ENCODE data around the gene MRTFA.

MRTFA gene

DNA sequence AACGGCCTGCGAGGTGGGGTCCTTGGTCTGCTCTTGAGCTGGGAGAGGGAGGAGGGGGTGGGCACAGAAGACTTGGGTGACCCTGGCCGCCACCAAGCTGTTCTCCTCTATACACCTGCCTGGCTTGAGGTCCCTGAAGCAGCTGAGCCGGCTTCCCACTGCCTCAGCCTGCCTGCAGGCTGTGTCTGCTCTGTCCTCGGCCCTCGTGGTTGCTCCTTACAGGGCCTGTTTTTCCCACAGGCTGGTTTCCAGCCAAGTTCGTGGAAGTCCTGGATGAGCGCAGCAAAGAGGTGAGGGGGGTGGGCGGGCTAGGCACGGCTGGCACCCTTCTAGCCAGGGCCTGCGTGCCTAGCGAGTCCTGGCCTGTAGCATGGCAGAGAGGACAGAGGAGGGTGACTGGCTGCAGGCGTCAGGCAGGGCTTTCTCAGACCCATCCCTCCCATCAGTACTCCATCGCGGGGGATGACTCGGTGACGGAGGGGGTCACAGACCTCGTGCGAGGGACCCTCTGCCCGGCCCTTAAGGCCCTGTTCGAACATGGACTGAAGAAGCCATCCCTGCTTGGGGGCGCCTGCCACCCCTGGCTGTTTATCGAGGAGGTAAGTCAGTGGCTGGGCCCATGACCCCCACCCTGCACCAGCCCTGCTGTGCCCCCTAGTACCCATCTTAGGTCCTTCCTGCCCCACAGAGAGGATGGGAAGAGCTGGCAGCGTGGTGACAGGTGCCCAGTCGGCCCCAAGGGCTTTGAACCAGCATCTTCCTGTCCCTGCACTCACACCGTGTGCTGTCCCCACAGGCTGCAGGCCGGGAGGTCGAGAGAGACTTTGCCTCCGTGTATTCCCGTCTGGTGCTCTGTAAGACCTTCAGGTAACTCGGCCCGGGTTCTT is 228.4 kb downstream of the MRTFA start:
- DNase-seq, result no peak

GRCh38 chr22:40407021-40407761 is 229.3 kb downstream of the MRTFA start:
- DNase-seq, result no peak

DNA sequence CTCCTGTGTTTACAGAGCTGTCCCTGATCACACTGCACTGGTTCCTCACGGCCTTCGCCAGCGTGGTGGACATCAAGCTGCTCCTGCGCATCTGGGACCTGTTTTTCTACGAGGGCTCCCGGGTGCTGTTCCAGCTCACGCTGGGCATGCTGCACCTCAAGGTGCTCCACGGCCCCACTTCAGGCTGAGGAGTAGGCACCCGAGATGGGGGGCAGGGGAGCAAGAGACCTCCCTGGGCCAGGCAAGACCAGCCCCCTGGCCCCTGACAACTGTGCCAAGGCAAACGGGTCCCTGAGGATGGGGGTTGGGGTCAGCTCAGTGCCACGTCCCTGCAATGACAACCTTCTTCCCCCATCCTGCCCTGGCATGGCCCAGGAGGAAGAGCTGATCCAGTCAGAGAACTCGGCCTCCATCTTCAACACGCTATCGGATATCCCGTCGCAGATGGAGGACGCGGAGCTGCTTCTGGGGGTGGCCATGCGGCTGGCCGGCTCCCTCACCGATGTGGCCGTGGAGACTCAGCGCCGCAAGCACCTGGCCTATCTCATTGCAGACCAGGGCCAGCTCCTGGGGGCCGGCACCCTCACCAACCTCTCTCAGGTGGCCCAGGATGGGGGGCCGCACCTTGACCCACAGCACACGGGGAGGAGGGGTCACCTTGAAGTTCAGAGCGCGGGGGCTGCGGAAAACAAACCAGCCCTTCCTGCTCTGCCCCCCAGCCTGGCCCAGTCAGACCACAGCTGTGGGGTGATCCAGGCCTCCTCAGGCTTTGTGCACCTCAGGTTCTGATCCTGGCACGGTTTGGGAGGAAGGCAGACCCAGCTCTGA is 230.2 kb downstream of the MRTFA start:
- DNase-seq, result no peak

GRCh38 chr22:40405178-40406062 is 231.1 kb downstream of the MRTFA start:
- no peak for DNase-seq

DNA sequence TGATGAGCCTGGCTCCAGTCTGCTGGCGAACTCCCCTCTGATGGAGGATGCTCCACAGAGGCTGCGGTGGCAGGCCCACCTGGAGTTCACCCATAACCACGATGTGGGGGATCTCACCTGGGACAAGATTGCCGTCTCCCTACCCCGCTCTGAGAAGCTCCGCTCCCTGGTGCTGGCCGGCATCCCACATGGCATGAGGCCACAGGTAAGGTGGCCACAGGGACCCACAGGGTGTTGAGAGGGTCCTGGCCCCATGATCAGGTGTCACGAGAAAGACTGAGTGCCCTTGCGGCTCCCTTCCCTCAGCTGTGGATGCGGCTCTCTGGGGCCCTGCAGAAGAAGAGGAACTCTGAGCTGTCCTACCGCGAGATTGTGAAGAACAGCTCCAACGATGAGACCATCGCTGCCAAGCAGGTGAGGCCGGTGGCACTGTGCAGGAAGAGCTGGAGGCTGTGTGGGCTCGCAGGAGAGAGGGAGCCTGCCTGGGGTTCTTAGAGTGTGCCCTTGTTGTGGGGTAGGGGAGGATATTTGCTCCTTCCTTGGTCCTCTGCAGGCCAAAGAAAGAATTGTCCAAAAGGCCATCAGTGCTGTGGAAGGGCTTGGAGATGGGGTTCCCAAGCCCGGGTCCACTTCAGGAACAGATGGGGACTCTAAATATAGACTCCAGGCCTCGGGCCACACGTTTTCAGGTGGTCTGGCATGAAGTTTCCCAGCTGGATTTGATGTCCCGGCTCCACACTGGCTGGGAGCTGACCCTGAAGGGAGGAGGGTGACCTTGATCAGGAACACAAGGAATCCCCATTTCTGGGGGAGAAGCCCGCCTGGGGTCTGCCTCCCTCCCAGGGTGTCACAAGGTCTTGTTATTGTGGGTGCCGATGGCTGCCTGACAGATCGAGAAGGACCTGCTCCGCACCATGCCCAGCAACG is 232.0 kb downstream of the MRTFA start:
- no peak for DNase-seq

DNA sequence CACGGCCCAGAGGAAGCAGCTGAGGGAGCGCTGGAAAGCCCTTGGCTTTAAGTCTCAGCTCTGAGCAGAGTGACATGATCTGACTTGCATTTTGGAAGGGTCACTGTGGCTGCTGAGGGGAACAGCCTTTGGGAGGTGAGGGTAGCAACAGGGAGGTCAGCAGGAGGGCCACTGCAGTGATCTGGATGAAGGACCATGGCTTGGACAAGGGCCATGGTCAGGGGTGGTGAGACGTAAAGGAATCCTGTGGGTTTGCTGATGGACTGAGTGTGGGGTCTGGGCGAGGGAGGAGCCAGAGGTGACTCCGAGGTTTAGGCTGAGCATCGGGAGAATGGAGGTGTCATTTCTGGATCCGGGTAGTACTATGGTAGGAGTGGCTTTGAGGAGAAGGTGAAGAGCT is 232.9 kb downstream of the MRTFA start:
- no peak for DNase-seq

DNA sequence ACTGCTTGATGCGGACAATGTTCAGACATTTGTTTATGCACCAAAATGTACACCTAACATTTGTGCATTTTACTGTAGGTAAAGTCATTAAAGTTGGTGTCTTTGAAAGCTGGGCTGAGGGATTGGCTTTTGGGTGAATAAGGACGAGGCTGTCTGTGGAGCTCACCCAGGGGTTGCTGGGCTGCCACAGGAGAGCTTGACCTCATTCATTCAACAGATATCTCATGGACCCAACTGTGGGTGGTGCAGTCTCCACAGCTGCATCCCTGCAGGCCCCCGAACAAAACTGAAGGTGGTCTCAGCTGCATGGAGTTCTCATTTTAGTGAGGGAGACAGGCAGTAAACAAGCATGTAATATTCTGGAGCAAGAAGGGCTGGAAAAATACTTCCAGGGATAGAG is 233.4 kb downstream of the MRTFA start:
- no peak for DNase-seq

- peak; percentile 17 for DNase-seq
These were observed 234.5 kb downstream of the MRTFA start for GRCh38 chr22:40401981-40402406.

DNA sequence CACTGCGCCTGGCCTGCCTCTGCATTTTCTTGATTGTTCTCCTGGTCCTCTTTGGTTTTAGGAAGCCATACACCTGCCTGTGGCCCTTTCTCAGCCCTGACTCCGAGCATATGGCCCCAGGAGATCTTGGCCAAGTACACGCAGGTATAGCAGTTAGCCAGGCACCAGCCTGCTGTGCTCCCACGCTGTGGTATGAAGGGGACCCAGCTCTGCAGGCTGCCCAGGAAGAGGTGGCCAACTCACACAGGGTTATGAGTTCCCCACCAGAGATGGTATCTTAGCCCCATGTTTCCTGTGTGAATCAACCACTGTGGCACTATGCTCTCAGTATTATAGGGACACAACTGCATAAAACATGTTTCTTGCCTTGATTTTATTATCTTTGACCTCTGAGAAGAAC is 235.0 kb downstream of the MRTFA start:
- DNase-seq, result peak; percentile 59

DNA sequence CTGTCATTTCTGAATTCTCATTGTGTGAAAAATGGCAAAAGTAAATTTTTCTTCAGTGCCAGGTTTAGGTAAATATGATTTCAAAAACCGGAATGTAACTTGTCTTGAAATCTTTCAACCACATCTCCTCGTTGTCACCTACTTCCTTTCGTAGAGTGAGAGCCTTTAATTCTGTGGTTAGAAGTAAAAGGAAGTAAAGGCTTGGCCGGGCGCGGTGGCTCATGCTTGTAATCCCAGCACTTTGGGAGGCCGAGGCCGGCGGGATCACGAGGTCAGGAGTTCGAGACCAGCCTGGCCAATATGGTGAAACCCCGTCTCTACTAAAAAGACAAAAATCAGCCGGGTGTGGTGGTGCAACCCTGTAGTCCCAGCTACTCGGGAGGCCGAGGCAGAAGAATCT is 236.4 kb downstream of the MRTFA start:
- DNase-seq, result peak; percentile 25

DNA sequence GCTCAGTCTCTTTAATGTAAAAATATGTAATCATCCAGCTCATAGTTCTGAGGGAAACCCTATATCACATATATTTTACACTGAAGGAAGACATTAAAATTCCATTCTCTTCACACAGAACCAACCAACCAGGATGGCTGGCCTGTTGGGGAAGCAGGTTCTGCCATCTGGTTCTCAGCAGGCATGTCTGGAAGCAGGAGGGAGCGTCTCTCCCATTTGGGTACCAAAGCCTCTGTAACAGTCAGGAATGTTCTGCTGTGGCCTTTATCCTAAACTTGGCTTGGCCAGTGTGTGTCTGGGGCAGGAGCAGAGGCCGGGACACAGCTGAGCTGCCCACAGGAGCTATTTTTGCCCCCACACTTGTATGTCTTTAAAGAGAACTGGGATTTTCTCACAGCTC is 236.9 kb downstream of the MRTFA start:
- no peak for DNase-seq

GRCh38 chr22:40397396-40397795 is 239.1 kb downstream of the MRTFA start:
- DNase-seq, result no peak

GRCh38 chr22:40396882-40397281 is 239.6 kb downstream of the MRTFA start:
- no peak for DNase-seq

DNA sequence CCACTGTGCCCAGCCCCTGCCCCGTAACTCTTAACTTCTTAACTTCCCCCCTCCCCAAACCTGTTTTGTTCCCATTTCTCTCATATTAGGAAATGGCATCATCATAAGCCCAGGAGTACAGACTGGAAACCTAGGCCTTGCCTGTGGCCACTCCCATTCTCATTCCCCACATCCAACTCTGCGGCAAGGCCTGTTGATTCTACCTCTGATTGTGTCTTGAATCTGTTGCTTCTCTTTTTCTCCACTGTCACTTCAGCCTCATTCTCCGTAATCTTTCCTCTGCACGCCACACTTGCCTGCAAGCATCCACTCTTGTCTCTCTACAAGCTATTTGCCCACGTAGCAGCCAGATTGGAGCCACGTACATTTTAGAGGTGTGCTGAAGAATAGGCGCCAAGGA is 240.9 kb downstream of the MRTFA start:
- DNase-seq, result no peak

GRCh38 chr22:40394607-40395006 is 241.9 kb downstream of the MRTFA start:
- DNase-seq, result no peak

DNA sequence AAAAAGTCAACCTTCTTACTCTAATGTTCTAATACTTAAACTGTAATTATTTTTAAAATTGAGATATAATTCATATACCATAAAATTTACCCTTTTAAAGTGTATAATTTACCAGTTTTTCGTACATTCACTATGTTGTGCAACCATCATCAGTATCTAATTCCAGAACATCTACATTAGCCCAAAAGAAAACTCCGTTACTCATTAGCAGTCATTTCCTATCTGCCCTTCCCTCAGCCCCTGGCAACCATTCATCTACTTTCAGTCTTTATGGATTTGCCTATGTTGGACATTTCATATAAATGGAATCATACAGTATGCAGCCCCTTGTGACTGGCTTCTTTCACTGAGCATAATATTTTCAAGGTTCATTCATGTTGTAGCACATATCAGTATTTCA is 243.9 kb downstream of the MRTFA start:
- no peak for DNase-seq

GRCh38 chr22:40391417-40391816 is 245.1 kb downstream of the MRTFA start:
- DNase-seq, result no peak

- DNase-seq, result no peak
These were observed 248.3 kb downstream of the MRTFA start for GRCh38 chr22:40388231-40388630.

DNA sequence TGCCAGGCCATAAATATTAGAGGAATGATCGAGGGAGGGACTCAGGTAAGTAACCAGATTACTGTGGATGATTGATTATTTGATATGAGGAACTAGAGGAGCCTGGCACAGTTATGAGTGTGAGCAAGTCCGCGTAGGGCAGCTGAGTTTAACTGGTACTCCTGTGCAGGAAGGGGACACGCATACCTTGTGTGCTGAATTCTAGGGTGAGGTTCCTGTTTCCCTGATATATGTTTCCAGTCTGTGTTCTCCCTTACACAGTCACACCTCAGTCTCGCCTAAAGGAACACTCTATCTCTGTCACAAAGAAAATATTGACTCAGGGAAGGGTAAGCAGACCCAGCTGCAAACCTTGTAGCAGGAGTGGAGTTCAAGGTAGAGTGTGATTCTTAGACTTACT is 248.8 kb downstream of the MRTFA start:
- DNase-seq, result no peak

DNA sequence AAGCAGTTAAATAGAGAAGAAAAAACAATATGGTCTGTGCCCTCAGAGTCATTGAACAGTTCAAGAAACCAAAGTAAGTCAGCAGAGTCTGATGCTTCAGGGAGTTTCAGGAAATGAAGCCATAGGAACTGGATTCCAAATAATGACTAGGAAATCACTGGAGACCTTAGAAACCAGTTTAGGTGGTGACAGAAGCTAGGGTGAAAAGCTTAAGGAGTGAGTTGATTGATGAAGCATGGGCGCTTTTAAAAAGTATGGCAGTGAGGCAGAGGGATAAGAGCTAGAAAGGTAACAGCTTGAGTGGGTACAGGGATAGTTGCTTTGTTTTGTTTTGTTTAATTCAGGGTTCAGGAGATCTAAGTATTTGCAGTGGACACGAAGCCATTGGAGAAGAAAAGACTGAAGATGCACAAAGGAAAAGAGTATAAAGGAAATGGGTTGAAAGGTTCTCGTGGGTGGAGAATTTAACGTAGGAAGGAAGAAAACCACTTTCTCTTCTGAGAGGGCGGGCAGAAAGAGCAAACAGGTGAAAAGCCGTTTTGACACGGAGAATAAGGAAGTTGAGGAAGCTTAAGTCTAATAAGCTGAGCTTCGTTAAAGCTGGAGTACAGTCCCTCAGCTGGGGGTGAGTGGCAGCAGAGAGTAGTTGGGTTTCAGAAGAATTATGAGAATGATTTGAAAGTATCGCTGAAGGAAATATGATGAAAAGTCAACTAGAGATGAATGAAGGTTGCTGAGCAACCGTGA is 251.3 kb downstream of the MRTFA start:
- peak; percentile 16 for DNase-seq

Data from activated naive CD4-positive, alpha-beta T cell treated with Interleukin-2 at 50 U/mL for 16 hours (primary cell).